Stomach (tissue), 9 donors: ENCODE results near the gene MCF2L. TPM values are rescaled to one million over a fixed set of nuclear protein-coding genes. Genes with fewer than 3 reads are reported as not detected.
A peak's percentile ranks its signal among the peaks of the same experiment; 100 is the strongest.

ENCODE experiments used
- DNase-seq, 2 donors: peaks; one replicate each; pipeline versions ENCODE4 v3.0.0 to v3.0.0-alpha.2; 2013 to 2019
- H3K27ac ChIP-seq, 5 donors: fragments of 200-600 bp in 4 of 5; sonication (generic) in 4 of 5; one replicate each; pipeline ENCODE4 v1.5.1; 2013 to 2019; ENCODE audit warnings: mild to moderate bottlenecking in 1 of 5, moderate library complexity in 1 of 5
- H3K27me3 ChIP-seq, 3 donors: fragments of 200-600 bp; sonication (generic); one replicate each; pipeline ENCODE4 v1.5.1; 2017 to 2019; ENCODE audit warnings: mixed run types in 1 of 3
- H3K36me3 ChIP-seq, 4 donors: fragments of 200-600 bp; sonication (generic); 1 replicate in 3 of 4; 2 replicates in 1 of 4; pipeline ENCODE4 v1.5.1; 2016 to 2019
- H3K4me1 ChIP-seq, 4 donors: fragments of 200-600 bp; sonication (generic); one replicate each; pipeline ENCODE4 v1.5.1; 2016 to 2019
- H3K4me3 ChIP-seq, 4 donors: fragments of 200-600 bp; sonication (generic) in 3 of 4; one replicate each; pipeline ENCODE4 v1.5.1; 2016 to 2019; ENCODE audit warnings: mild to moderate bottlenecking in 1 of 4
- H3K9me3 ChIP-seq, 4 donors: fragments of 200-600 bp; sonication (generic); one replicate each; pipeline ENCODE4 v1.5.1; 2016 to 2019
- EP300 ChIP-seq: sonication (generic); formaldehyde crosslinking; IDR thresholded peaks from one replicate; pipeline ENCODE4 v1.6.1; 2017; ENCODE audit warnings: antibody characterized with exemption
- POLR2A ChIP-seq, 4 donors: fragments of 450-650 bp; IDR thresholded peaks; one replicate each; pipeline ENCODE4 v1.6.1; 2016; ENCODE audit warnings: antibody characterized with exemption in 4 of 4, control low read depth in 2 of 4, mild to moderate bottlenecking in 1 of 4, moderate library complexity in 1 of 4
- POLR2AphosphoS5 ChIP-seq, 3 donors: sonication (generic); formaldehyde crosslinking; IDR thresholded peaks; one replicate each; pipeline ENCODE4 v1.6.1; 2016; ENCODE audit warnings: antibody characterized with exemption in 3 of 3
- WGBS, 5 donors: extraction: QIAGEN DNeasy Blood & Tissue Kit in 3 of 5; methylation state at CpG; one replicate each; pipeline versions ENCODE4 v1.1.5 to v1.1.7; 2013 to 2018; 5-methylcytosine and 5-hydroxymethylcytosine counted together
- intact Hi-C: fragments of 100-400 bp; cut with DNase I; formaldehyde crosslinking; loops from one replicate; pipeline ENCODE4 v1.15.1; 2023; ENCODE audit warnings: low total_unique reads
- polyA plus RNA-seq, 3 donors: library from polyadenylated mRNA; stranded (reverse); fragments of 200-250 nt; gene quantifications; one replicate each; pipeline ENCODE4 v1.2.3, GENCODE V29; 2013
- total RNA-seq, 5 donors: library from RNA; depleted of rRNA; stranded (reverse); fragments of >200 nt; gene quantifications; one replicate each; pipeline versions ENCODE4 v1.1.0 to v1.2.3, GENCODE V29; 2014 to 2016
- TF ChIP-seq, protein P1 (sequence below), 7 experiments: fragments of 450-650 bp in 4 of 7; fragments of 200-600 bp in 3 of 7; sonication (generic) in 3 of 7; IDR thresholded peaks; one replicate each; pipeline ENCODE4 v1.5.1; 2016 to 2019; ENCODE audit warnings: antibody characterized with exemption in 7 of 7, control low read depth in 2 of 7, mild to moderate bottlenecking in 1 of 7
- donor health status: healthy with polysubstance abuse.
- donor health status: Bipolar disorder and iron deficiency.
- donor health status: healthy.

MCF2L gene
- total and polyA plus RNA-seq, 8 donors, result 10.8 to 363 (median 39.4) TPM

DNA sequence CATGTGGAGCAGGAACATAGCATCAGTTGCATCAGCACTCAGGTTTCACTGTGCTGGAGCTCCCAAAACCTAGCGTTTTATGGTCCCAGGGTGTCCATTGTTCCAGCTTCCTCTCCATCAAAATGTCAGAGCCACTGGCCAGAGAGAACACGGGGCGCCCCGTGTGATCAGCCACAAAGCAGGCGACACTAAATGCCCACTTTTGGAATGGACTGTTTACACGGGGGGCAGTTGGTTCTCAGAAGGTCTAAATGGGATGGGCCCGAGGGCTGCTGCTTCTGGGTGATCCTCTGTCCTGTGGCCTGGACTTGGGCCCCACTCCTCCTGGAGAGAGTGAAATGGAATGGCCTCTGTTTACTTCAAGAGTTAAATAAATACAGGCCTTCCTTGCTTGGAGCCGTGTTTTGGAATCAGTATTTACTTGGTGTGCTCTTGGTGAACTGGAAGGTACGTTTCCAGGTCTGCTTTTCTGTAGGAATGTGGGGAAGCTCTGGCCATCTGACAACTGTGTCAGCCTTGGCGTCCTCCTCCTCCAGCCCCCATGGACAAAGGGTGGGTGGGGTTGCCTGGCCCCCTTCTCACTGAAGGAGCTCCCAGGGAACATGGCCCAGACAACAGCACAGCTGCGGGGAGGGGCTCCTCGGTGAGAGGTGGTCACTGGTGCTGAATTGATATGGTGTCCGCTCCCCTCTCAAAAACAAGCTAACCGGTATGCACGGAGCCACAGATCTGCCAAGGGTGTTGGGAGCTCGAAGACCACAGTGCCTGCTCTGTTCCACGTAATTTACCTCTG, 16.1 kb upstream of the MCF2L start:
- Histone ChIP-seq H3K27ac (peak overlapping the region in 3 of 5 donors; percentile 15 to 46 (median 29)), H3K36me3 (no peaks in the 10 kb centered on the region), H3K9me3 (no peaks in the 10 kb centered on the region), H3K27me3 (peaks cover 0 to 5% (median 0%) of the 10 kb centered on the region in 3 donors), H3K4me3 (no peak overlapping the region), H3K4me1 (peaks cover 17 to 38% (median 20%) of the 10 kb centered on the region in 4 donors)
- TF ChIP-seq, protein P1, sequence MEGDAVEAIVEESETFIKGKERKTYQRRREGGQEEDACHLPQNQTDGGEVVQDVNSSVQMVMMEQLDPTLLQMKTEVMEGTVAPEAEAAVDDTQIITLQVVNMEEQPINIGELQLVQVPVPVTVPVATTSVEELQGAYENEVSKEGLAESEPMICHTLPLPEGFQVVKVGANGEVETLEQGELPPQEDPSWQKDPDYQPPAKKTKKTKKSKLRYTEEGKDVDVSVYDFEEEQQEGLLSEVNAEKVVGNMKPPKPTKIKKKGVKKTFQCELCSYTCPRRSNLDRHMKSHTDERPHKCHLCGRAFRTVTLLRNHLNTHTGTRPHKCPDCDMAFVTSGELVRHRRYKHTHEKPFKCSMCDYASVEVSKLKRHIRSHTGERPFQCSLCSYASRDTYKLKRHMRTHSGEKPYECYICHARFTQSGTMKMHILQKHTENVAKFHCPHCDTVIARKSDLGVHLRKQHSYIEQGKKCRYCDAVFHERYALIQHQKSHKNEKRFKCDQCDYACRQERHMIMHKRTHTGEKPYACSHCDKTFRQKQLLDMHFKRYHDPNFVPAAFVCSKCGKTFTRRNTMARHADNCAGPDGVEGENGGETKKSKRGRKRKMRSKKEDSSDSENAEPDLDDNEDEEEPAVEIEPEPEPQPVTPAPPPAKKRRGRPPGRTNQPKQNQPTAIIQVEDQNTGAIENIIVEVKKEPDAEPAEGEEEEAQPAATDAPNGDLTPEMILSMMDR (IDR thresholded peaks at IDR 0.05), result no peak
- intact Hi-C loops, result no loop called here
- DNase-seq, result peak; percentile 24 to 48
- 37 to 59% (median 48%) methylated on average over 16 to 17 of the region's 17 CpGs for WGBS, 5 donors

DNA sequence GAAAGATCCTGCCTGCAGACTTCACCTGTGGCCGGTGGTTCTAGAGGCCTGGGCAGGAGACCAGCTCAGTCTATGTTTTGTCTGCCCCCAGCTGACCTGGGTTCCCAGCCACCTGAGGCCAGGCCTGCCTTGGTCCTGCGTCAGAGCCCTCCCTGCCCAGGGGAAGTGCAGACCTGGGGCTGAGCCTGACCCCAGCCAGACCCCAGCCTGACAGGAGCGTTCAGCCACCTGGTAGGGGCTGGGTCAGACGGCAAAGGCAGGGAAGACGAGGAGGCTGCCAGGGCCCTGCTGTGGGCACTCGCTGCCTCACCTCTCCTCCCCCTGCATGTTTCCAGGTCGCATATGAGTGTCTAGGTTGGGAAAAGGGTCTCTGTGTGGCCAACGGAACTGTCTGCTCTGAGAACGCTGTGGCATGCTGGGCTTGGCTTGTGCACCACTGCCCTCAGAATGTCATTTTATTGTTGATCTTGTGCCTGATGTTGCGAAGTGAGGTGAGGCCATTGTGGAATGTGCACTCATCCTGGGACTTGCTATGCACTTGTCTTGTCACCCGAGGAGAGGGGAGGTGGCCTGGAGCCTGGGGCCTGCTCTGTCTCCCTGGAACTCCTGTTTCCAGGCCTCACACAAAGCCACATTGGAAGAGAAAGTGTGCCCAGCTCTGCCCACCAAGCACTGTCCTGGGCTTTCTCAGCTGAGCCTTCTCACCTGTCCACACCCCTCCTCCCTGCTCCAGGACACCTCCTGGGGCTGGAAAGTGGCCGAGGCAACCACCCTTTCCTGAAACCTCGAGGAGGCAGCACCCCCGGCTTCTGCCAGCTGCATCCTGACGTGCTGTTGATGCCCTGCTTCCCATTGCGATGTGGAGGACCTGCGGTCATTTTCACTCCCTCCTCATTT, 15.2 kb upstream of the MCF2L start:
- Histone ChIP-seq H3K27me3 (peaks cover 0 to 3% (median 0%) of the 10 kb centered on the region in 3 donors), H3K4me3 (no peak overlapping the region), H3K27ac (peak overlapping the region in 1 of 5 donors; percentile 46), H3K36me3 (no peaks in the 10 kb centered on the region), H3K4me1 (peaks cover 17 to 38% (median 20%) of the 10 kb centered on the region in 4 donors), H3K9me3 (no peaks in the 10 kb centered on the region)
- peak in 1 of 2 donors; percentile 20 for DNase-seq
- TF ChIP-seq, protein P1 (IDR thresholded peaks at IDR 0.05), result no peak
- TF ChIP-seq POLR2AphosphoS5 (IDR thresholded peaks at IDR 0.05) (no peak), EP300 (no peak), POLR2A (IDR thresholded peaks at IDR 0.05) (no peak)
- intact Hi-C loops, result no loop called here
- WGBS, 5 donors, result 64 to 77% (median 71%) methylated on average over 12 to 17 of the region's 17 CpGs

DNA sequence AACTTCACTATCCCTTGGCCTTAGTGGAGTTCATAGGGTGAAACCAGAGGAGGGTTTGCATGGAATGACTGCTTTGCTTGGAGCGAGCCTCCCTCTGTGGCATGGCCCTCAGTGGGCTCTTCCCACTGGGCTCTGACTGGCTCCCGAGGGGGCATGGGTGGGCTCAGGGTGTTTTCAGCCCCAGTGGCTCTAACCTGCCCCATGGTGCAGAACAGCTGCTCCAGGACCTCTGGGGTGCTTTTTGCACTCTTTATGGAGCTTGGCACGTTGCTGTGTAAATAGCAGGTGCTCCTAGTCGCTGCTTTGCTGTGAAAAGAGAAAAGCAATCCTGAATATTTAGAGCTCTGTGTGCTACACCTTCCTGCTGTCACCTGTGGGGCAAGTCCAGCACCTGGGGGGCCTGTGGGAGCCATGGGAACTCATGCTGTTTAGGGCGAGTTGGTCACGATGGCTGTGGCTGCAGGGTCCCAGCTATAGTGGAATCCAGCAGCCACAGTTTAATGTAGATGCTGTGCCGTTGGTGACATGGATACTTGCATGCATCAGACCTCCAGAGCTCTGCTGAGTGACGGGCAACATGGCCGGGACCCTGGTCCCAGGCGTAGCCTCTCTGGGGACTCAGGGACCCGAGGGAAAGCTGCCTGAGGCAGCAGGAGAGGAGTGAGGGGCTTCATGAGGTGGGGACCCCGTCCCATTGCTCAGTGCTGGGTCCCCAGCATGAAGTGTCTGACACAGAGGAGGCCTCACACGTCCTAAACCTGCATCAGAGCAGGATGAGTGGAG, 14.3 kb upstream of the MCF2L start:
- 81 to 89% (median 82%) methylated on average over 9 to 13 of the region's 13 CpGs for WGBS, 5 donors
- Histone ChIP-seq H3K9me3 (no peaks in the 10 kb centered on the region), H3K4me1 (peaks cover 17 to 40% (median 20%) of the 10 kb centered on the region in 4 donors), H3K27me3 (peaks cover 0 to 1% (median 0%) of the 10 kb centered on the region in 3 donors), H3K36me3 (no peaks in the 10 kb centered on the region), H3K27ac (no peak overlapping the region), H3K4me3 (no peak overlapping the region)
- TF ChIP-seq POLR2AphosphoS5 (IDR thresholded peaks at IDR 0.05) (no peak), POLR2A (IDR thresholded peaks at IDR 0.05) (no peak), EP300 (no peak)
- TF ChIP-seq, protein P1 (IDR thresholded peaks at IDR 0.05), result no peak
- intact Hi-C loops, result no loop called here
- DNase-seq, result peak in 1 of 2 donors; percentile 17
